Sigmoid colon (tissue), 4 donors: ENCODE results near the gene ANKLE1.

Experiments
- CTCF ChIP-seq, 4 experiments: fragments of 450-650 bp in 3 of 4; fragments of 200-600 bp in 1 of 4; IDR thresholded peaks; one replicate each; pipeline ENCODE4 v1.5.1; 2016 to 2019; ENCODE audit warnings: antibody characterized with exemption in 4 of 4, mild to moderate bottlenecking in 3 of 4, moderate library complexity in 2 of 4
- EP300 ChIP-seq, 4 donors: sonication (generic); formaldehyde crosslinking; IDR thresholded peaks; one replicate each; pipeline ENCODE4 v1.6.1; 2017; ENCODE audit warnings: antibody characterized with exemption in 4 of 4
- POLR2AphosphoS5 ChIP-seq, 4 donors: sonication (generic); formaldehyde crosslinking; IDR thresholded peaks; one replicate each; pipeline ENCODE4 v1.6.1; 2017; ENCODE audit warnings: antibody characterized with exemption in 4 of 4

- TF ChIP-seq CTCF (IDR thresholded peaks at IDR 0.05) (no peak), EP300 (IDR thresholded peaks at IDR 0.05) (no peak), POLR2AphosphoS5 (IDR thresholded peaks at IDR 0.05) (no peak)
Observed at GRCh38 chr19:17289489-17289888, 7.8 kb downstream of the ANKLE1 start.
